Effector CD8-positive, alpha-beta T cell (primary cell): ENCODE measurements around the gene TMEM121B.

Experiments
- DNase-seq: peaks from one replicate; lab custom pipeline; 2025; lab: John Stamatoyannopoulos, UW

The TMEM121B gene

GRCh38 chr22:17138513-17138912 is 17.4 kb upstream of the TMEM121B start:
- no peak for DNase-seq

GRCh38 chr22:17137861-17138425 is 16.8 kb upstream of the TMEM121B start:
- DNase-seq: no peak

GRCh38 chr22:17137170-17137569 is 16.0 kb upstream of the TMEM121B start:
- DNase-seq: no peak

- no peak for DNase-seq
Measured at GRCh38 chr22:17135153-17135760, 14.1 kb upstream of the TMEM121B start.

- no peak for DNase-seq
Measured at GRCh38 chr22:17133137-17133536, 12.0 kb upstream of the TMEM121B start.

GRCh38 chr22:17132112-17132511 is 11.0 kb upstream of the TMEM121B start:
- DNase-seq: no peak

- no peak for DNase-seq
Measured at GRCh38 chr22:17131686-17132085, 10.5 kb upstream of the TMEM121B start.

- no peak for DNase-seq
Measured at GRCh38 chr22:17130199-17130598, 9.0 kb upstream of the TMEM121B start.

- no peak for DNase-seq
Measured at GRCh38 chr22:17120711-17121232, 388 bp downstream of the TMEM121B start.

GRCh38 chr22:17120281-17120680 is 879 bp downstream of the TMEM121B start:
- DNase-seq: peak; percentile 31

- DNase-seq: no peak
Measured at GRCh38 chr22:17119481-17120202, 1.5 kb downstream of the TMEM121B start.

GRCh38 chr22:17118342-17118741 is 2.8 kb downstream of the TMEM121B start:
- DNase-seq: no peak

- no peak for DNase-seq
Measured at GRCh38 chr22:17117890-17118289, 3.3 kb downstream of the TMEM121B start.

- DNase-seq: no peak
Measured at GRCh38 chr22:17117400-17117799, 3.8 kb downstream of the TMEM121B start.

GRCh38 chr22:17116572-17117330 is 4.4 kb downstream of the TMEM121B start:
- DNase-seq: no peak

- DNase-seq: no peak
Measured at GRCh38 chr22:17115945-17116565, 5.1 kb downstream of the TMEM121B start.

GRCh38 chr22:17115236-17115635 is 5.9 kb downstream of the TMEM121B start:
- no peak for DNase-seq

- no peak for DNase-seq
Measured at GRCh38 chr22:17114898-17115235, 6.3 kb downstream of the TMEM121B start.

GRCh38 chr22:17114173-17114897 is 6.8 kb downstream of the TMEM121B start:
- DNase-seq: no peak

GRCh38 chr22:17113600-17113999 is 7.6 kb downstream of the TMEM121B start:
- DNase-seq: no peak

- no peak for DNase-seq
Measured at GRCh38 chr22:17112491-17113042, 8.6 kb downstream of the TMEM121B start.
